WTC11 (cell line): ENCODE results near the gene DDX21. TPM values are rescaled to one million over a fixed set of nuclear protein-coding genes. Genes with fewer than 3 reads are reported as not detected.

Source experiments
- ATAC-seq: fragments of 200-7000 bp; cut with Tn5 transposase; 2 replicates; pipeline ENCODE4 v1.10.0; 2021; ENCODE audit warnings: mild to moderate bottlenecking, moderate library complexity
- CTCF ChIA-PET: fragments of 300-600 bp; sonication (Branson Sonifier 250); formaldehyde crosslinking; loops from one replicate; lab custom pipeline; 2021; ENCODE audit warnings: antibody characterized with exemption; lab: Charles Lee
- POLR2A ChIA-PET: fragments of 350-600 bp; sonication (Branson Sonifier 250); formaldehyde crosslinking; loops from one replicate; lab custom pipeline; 2021; ENCODE audit warnings: antibody characterized with exemption; lab: Charles Lee
- DNase-seq: peaks from one replicate; pipeline ENCODE4 v3.0.0; 2021; ENCODE audit warnings: low spot score
- H3K27ac Mint-ChIP-seq: 2 replicates; pipeline ENCODE4 v1.8.0; 2021; ENCODE audit warnings: mixed read lengths
- H3K27me3 Mint-ChIP-seq: 2 replicates; pipeline ENCODE4 v1.8.0; 2021; ENCODE audit warnings: low read depth, mild to moderate bottlenecking, moderate library complexity, mixed read lengths
- H3K36me3 Mint-ChIP-seq: 2 replicates; pipeline ENCODE4 v1.8.0; 2021; ENCODE audit warnings: mixed read lengths
- H3K4me1 Mint-ChIP-seq: 2 replicates; pipeline ENCODE4 v1.8.0; 2022; ENCODE audit warnings: mixed read lengths
- H3K4me3 Mint-ChIP-seq: 2 replicates; pipeline ENCODE4 v1.8.0; 2021; ENCODE audit warnings: mild to moderate bottlenecking, moderate library complexity, mixed read lengths
- H3K9me3 Mint-ChIP-seq: 2 replicates; pipeline ENCODE4 v1.8.0; 2021; ENCODE audit warnings: mixed read lengths
- CBFB ChIP-seq: sonication (generic); formaldehyde crosslinking; IDR thresholded peaks from 2 replicates; pipeline ENCODE4 v1.8.1; 2022; ENCODE audit warnings: mild to moderate bottlenecking, low read depth, missing genetic modification reagents
- ESRRA ChIP-seq: sonication (generic); formaldehyde crosslinking; IDR thresholded peaks from 2 replicates; pipeline ENCODE4 v1.8.1; 2022; ENCODE audit warnings: mild to moderate bottlenecking, missing genetic modification reagents, borderline replicate concordance
- FOXP1 ChIP-seq: sonication (generic); formaldehyde crosslinking; IDR thresholded peaks from 2 replicates; pipeline ENCODE4 v1.8.0; 2022; ENCODE audit warnings: missing genetic modification reagents, mild to moderate bottlenecking, moderate library complexity, borderline replicate concordance
- HMGA2 ChIP-seq: fragments of 250-450 bp; sonication (Bioruptor Pico); IDR thresholded peaks from 2 replicates; pipeline ENCODE4 v1.4.0; 2021; ENCODE audit warnings: mild to moderate bottlenecking, moderate library complexity
- IRF1 ChIP-seq: sonication (generic); formaldehyde crosslinking; IDR thresholded peaks from 2 replicates; pipeline ENCODE4 v1.8.0; 2023; ENCODE audit warnings: missing genetic modification reagents
- NR2C2 ChIP-seq: sonication (generic); formaldehyde crosslinking; IDR thresholded peaks from 2 replicates; pipeline ENCODE4 v1.8.0; 2022; ENCODE audit warnings: mild to moderate bottlenecking, missing genetic modification reagents
- RELA ChIP-seq: sonication (generic); formaldehyde crosslinking; IDR thresholded peaks from 2 replicates; pipeline ENCODE4 v1.8.1; 2022; ENCODE audit warnings: missing genetic modification reagents, mild to moderate bottlenecking, borderline replicate concordance
- TEAD4 ChIP-seq: sonication (generic); formaldehyde crosslinking; IDR thresholded peaks from 2 replicates; pipeline ENCODE4 v1.8.0; 2022; ENCODE audit warnings: mild to moderate bottlenecking, missing genetic modification reagents
- USF2 ChIP-seq: sonication (generic); formaldehyde crosslinking; IDR thresholded peaks from 2 replicates; pipeline ENCODE4 v1.8.1; 2023; ENCODE audit warnings: mild to moderate bottlenecking, missing genetic modification reagents, moderate library complexity
- ZNF232 ChIP-seq: sonication (generic); formaldehyde crosslinking; IDR thresholded peaks from 2 replicates; pipeline ENCODE4 v1.8.0; 2022; ENCODE audit warnings: mild to moderate bottlenecking, missing genetic modification reagents
- ZNF425 ChIP-seq: fragments of 250-450 bp; sonication (Bioruptor Pico); conservative IDR thresholded peaks from 2 replicates; pipeline ENCODE4 v1.9.0; 2021; ENCODE audit warnings: mild to moderate bottlenecking
- ZNF671 ChIP-seq: fragments of 250-450 bp; sonication (Bioruptor Pico); IDR thresholded peaks from 2 replicates; pipeline ENCODE4 v1.8.0; 2021; ENCODE audit warnings: mild to moderate bottlenecking
- total RNA-seq: library from RNA; stranded (reverse); gene quantifications from 3 replicates; pipeline ENCODE4 v1.2.3, GENCODE V29; 2021
- TF ChIP-seq, protein P1 (sequence below): sonication (generic); formaldehyde crosslinking; IDR thresholded peaks from 2 replicates; pipeline ENCODE4 v1.8.1; 2022; ENCODE audit warnings: mild to moderate bottlenecking, moderate library complexity, missing genetic modification reagents
- TF ChIP-seq, protein P2 (sequence below): sonication (generic); formaldehyde crosslinking; IDR thresholded peaks from 2 replicates; pipeline ENCODE4 v1.8.1; 2023; ENCODE audit warnings: mild to moderate bottlenecking, missing genetic modification reagents, borderline replicate concordance
- TF ChIP-seq, protein P3 (sequence below): sonication (generic); formaldehyde crosslinking; IDR thresholded peaks from 2 replicates; pipeline ENCODE4 v1.8.0; 2023; ENCODE audit warnings: mild to moderate bottlenecking, missing genetic modification reagents

DDX21 gene
- total RNA-seq, 1 experiment from 2014 or later = 194 TPM

DNA sequence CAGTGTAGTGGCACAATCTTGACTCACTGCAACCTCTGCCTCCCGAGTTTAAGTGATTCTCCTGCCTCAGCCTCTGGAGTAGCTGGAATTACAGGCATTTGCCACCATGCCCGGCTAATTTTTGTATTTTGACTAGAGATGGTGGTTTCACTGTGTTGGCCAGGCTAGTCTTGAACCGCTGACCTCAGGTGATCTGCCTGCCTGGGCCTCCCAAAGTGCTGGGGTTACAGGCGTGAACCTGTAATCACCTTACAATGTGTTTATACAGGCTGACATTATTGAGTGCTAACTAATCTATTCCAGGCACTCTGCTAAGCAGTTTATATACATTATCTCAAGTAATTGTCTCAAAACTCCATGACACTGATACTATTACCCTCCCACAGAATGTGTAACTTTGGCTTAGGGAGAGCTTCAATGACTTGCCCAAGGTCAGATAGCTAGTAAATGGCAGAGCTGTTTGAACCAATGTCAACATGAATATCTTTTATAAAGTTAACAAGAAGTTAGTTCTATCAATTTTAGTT, 69.5 kb downstream of the DDX21 start:
- no peaks in the 10 kb centered on the region for H3K27me3 Mint-ChIP-seq
- H3K4me1 Mint-ChIP-seq = no peaks in the 10 kb centered on the region
- no peak for ATAC-seq
- no peak overlapping the region for H3K4me3 Mint-ChIP-seq
- POLR2A ChIA-PET = no interaction called here
- TF ChIP-seq FOXP1 (CRISPR knock-in tag) (no peak), IRF1 (CRISPR knock-in tag) (no peak), ZNF671 (CRISPR knock-in tag) (no peak), CBFB (CRISPR knock-in tag) (no peak), HMGA2 (CRISPR knock-in tag) (no peak), RELA (CRISPR knock-in tag) (no peak), ZNF425 (no peak)
- TF ChIP-seq, protein P1, sequence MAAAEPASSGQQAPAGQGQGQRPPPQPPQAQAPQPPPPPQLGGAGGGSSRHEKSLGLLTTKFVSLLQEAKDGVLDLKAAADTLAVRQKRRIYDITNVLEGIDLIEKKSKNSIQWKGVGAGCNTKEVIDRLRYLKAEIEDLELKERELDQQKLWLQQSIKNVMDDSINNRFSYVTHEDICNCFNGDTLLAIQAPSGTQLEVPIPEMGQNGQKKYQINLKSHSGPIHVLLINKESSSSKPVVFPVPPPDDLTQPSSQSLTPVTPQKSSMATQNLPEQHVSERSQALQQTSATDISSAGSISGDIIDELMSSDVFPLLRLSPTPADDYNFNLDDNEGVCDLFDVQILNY (CRISPR knock-in tag) = no peak
- CTCF ChIA-PET = no interaction called here
- H3K27ac Mint-ChIP-seq = no peak overlapping the region
- H3K36me3 Mint-ChIP-seq = peaks cover 5% of the 10 kb centered on the region; the same call in 1 of the 2 replicates
- DNase-seq = no peak
- peaks cover 12% of the 10 kb centered on the region for H3K9me3 Mint-ChIP-seq

DNA sequence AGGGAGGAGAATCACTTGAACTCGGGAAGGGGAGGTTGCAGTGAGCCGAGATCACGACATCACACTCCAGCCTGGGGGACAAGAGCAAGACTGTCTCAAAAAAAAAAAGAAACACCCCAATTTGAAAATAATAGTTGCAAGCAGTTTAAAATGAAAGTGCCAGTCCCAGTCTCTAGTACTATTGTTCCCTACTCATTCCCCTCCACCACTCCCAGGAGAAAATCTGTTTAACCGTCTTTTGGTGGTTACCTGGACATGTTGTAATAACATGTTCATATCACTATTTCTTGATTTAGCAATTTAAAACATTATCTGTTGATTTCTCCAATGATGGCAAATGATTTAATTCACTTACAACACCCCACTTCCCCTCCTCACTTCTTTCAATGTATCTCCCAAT, 77.3 kb downstream of the DDX21 start:
- ChIA-PET CTCF (no interaction called here), POLR2A (interaction anchor here (0.7 kb wide), 1 partner anchor 289 kb away, joined by 4 read pairs; no protein-coding TSS in a partner anchor)
- TF ChIP-seq ESRRA (no peak), HMGA2 (CRISPR knock-in tag) (no peak), RELA (CRISPR knock-in tag) (no peak), TEAD4 (CRISPR knock-in tag) (no peak), NR2C2 (CRISPR knock-in tag) (no peak), USF2 (CRISPR knock-in tag) (no peak), ZNF232 (CRISPR knock-in tag) (no peak)
- TF ChIP-seq, protein P2, sequence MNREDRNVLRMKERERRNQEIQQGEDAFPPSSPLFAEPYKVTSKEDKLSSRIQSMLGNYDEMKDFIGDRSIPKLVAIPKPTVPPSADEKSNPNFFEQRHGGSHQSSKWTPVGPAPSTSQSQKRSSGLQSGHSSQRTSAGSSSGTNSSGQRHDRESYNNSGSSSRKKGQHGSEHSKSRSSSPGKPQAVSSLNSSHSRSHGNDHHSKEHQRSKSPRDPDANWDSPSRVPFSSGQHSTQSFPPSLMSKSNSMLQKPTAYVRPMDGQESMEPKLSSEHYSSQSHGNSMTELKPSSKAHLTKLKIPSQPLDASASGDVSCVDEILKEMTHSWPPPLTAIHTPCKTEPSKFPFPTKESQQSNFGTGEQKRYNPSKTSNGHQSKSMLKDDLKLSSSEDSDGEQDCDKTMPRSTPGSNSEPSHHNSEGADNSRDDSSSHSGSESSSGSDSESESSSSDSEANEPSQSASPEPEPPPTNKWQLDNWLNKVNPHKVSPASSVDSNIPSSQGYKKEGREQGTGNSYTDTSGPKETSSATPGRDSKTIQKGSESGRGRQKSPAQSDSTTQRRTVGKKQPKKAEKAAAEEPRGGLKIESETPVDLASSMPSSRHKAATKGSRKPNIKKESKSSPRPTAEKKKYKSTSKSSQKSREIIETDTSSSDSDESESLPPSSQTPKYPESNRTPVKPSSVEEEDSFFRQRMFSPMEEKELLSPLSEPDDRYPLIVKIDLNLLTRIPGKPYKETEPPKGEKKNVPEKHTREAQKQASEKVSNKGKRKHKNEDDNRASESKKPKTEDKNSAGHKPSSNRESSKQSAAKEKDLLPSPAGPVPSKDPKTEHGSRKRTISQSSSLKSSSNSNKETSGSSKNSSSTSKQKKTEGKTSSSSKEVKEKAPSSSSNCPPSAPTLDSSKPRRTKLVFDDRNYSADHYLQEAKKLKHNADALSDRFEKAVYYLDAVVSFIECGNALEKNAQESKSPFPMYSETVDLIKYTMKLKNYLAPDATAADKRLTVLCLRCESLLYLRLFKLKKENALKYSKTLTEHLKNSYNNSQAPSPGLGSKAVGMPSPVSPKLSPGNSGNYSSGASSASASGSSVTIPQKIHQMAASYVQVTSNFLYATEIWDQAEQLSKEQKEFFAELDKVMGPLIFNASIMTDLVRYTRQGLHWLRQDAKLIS (CRISPR knock-in tag) = no peak
- TF ChIP-seq, protein P3, sequence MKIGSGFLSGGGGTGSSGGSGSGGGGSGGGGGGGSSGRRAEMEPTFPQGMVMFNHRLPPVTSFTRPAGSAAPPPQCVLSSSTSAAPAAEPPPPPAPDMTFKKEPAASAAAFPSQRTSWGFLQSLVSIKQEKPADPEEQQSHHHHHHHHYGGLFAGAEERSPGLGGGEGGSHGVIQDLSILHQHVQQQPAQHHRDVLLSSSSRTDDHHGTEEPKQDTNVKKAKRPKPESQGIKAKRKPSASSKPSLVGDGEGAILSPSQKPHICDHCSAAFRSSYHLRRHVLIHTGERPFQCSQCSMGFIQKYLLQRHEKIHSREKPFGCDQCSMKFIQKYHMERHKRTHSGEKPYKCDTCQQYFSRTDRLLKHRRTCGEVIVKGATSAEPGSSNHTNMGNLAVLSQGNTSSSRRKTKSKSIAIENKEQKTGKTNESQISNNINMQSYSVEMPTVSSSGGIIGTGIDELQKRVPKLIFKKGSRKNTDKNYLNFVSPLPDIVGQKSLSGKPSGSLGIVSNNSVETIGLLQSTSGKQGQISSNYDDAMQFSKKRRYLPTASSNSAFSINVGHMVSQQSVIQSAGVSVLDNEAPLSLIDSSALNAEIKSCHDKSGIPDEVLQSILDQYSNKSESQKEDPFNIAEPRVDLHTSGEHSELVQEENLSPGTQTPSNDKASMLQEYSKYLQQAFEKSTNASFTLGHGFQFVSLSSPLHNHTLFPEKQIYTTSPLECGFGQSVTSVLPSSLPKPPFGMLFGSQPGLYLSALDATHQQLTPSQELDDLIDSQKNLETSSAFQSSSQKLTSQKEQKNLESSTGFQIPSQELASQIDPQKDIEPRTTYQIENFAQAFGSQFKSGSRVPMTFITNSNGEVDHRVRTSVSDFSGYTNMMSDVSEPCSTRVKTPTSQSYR (CRISPR knock-in tag) = no peak
- H3K9me3 Mint-ChIP-seq = peaks cover 32% of the 10 kb centered on the region
- H3K4me1 Mint-ChIP-seq = no peaks in the 10 kb centered on the region
- peaks cover 10% of the 10 kb centered on the region; the same call in 1 of the 2 replicates for H3K36me3 Mint-ChIP-seq
- no peak overlapping the region for H3K4me3 Mint-ChIP-seq
- DNase-seq (no peak), ATAC-seq (no peak)
- no peak overlapping the region for H3K27ac Mint-ChIP-seq
- peaks cover 15% of the 10 kb centered on the region for H3K27me3 Mint-ChIP-seq
